GM21717 (cell line): ENCODE measurements around the gene ABHD14A.

Experiments
- ATAC-seq: cut with Tn5 transposase; IDR thresholded peaks from one replicate; pipeline ENCODE4 v1.9.1; 2021; ENCODE audit warnings: mild to moderate bottlenecking, moderate library complexity; ENCODE audit not compliant: unreplicated experiment

ABHD14A gene

DNA sequence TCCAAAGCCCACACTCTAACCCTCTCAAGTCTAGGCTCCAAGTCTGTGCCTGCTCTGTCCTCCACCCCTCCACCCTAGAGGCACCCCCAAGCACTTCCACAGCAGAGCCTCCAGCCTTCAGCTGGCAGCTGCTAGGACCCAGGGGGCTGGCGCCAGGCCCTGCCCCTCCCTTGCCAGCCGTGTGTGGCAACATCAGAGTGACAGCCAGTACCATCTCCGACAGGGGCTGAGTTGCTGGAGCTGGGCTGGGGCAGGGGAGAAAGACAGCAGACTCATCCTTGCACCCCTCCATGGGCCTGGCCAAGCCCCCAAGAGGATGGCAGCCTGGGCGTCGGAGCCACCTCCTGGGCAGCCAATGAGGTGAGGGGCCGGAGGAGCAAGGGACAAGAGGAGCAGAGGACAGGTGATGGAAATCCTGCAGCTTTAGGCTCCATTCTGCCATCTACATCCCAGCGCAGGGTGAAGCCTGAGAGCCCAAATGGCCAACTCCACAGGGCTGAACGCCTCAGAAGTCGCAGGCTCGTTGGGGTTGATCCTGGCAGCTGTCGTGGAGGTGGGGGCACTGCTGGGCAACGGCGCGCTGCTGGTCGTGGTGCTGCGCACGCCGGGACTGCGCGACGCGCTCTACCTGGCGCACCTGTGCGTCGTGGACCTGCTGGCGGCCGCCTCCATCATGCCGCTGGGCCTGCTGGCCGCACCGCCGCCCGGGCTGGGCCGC lies 19.5 kb upstream of the ABHD14A start, which contains the start of gene GPR62:
TSS of gene GPR62 (plus strand) at position 207 of the 718 bp plus-strand sequence. CDS start at position 479, 272 bp downstream.
- ATAC-seq: no peak

DNA sequence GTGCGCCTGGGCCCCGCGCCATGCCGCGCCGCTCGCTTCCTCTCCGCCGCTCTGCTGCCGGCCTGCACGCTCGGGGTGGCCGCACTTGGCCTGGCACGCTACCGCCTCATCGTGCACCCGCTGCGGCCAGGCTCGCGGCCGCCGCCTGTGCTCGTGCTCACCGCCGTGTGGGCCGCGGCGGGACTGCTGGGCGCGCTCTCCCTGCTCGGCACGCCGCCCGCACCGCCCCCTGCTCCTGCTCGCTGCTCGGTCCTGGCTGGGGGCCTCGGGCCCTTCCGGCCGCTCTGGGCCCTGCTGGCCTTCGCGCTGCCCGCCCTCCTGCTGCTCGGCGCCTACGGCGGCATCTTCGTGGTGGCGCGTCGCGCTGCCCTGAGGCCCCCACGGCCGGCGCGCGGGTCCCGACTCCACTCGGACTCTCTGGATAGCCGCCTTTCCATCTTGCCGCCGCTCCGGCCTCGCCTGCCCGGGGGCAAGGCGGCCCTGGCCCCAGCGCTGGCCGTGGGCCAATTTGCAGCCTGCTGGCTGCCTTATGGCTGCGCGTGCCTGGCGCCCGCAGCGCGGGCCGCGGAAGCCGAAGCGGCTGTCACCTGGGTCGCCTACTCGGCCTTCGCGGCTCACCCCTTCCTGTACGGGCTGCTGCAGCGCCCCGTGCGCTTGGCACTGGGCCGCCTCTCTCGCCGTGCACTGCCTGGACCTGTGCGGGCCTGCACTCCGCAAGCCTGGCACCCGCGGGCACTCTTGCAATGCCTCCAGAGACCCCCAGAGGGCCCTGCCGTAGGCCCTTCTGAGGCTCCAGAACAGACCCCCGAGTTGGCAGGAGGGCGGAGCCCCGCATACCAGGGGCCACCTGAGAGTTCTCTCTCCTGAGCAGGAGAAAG lies 18.7 kb upstream of the ABHD14A start:
- no peak for ATAC-seq

GRCh38 chr3:51957520-51958205 lies 17.2 kb upstream of the ABHD14A start:
- ATAC-seq: no peak

GRCh38 chr3:51958603-51959521 lies 16.0 kb upstream of the ABHD14A start:
- ATAC-seq: no peak

DNA sequence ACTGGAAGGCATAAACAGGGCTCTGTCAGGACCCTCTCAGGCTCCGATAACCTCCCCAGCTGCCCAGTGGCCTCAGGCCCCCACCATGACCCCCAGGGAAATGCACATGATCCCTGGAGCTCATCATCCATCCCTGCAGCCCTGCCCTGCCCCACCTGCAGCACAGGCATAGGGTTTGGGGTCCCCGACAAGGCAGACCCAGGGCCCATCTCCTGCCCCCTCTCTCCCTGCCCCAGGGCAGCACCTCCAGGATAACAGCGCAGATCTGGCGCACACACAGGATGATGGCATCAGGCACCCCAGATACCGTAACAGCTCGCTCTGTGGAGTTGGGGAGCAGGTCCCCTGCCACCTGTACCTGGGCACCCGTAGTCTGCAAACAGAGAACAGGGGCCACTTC lies 15.2 kb upstream of the ABHD14A start:
- no peak for ATAC-seq

GRCh38 chr3:51960386-51960785 lies 14.5 kb upstream of the ABHD14A start:
- ATAC-seq: no peak

DNA sequence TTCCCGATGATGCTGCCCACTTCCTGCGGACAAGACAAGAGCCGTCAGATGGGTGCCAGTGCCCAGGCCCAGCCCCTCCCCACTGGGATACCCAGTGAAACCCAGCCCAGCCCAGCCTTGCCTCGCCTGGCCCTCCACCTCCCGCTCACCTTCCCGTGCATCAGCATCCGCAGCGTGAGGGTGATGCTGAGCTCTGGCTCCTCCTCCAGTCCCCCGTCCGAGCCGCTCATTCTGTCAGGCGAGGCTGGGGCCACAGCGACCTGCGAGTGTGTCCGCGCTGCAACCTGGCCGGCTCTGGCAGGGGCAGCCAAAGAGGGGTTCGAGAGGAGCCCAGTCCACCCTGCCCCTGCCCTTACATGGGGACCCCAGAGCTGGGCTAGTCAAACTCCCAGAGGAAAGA lies 13.9 kb upstream of the ABHD14A start:
- no peak for ATAC-seq

GRCh38 chr3:51961602-51962569 lies 13.0 kb upstream of the ABHD14A start:
- ATAC-seq: no peak

DNA sequence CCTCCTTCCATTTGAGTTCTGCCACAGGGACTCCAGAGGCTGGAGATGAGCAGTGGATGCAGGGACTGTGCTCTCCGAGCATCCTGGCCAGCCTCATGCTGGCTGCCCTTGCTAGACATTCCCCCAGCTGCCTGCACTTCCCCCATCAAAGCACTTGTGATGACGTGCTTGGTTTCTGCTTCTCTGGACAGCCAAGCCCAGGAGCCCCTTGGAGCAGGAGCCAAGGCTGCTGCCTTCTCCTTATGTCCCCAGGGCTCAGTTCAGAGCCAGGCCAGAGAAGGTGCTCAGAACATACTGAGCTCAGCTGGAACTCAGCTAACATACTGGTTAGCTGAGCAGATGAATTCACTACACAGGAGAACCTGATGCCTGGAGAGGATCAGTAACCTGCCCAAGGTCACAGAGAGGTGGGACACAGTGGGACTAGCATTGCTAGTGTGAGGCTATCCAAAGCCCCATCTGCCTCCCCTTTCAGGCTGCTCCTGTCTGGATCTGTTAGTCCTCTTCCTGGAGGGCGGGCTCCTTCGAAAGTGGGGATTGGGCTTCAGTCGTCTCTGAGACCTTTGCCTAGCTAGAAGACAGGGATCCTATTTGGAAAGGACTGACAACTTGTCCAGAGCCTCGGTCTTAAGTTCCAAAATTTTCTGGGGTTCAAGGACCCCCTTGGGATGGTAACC lies 11.9 kb upstream of the ABHD14A start:
- ATAC-seq: no peak

- no peak for ATAC-seq
These were observed 10.9 kb upstream of the ABHD14A start for GRCh38 chr3:51963951-51964451.

- no peak for ATAC-seq
These were observed 10.3 kb upstream of the ABHD14A start for GRCh38 chr3:51964521-51964920.

- no peak for ATAC-seq
These were observed 8.8 kb upstream of the ABHD14A start for GRCh38 chr3:51966016-51966415.

- ATAC-seq: no peak
These were observed 8.4 kb upstream of the ABHD14A start for GRCh38 chr3:51966486-51966885.

DNA sequence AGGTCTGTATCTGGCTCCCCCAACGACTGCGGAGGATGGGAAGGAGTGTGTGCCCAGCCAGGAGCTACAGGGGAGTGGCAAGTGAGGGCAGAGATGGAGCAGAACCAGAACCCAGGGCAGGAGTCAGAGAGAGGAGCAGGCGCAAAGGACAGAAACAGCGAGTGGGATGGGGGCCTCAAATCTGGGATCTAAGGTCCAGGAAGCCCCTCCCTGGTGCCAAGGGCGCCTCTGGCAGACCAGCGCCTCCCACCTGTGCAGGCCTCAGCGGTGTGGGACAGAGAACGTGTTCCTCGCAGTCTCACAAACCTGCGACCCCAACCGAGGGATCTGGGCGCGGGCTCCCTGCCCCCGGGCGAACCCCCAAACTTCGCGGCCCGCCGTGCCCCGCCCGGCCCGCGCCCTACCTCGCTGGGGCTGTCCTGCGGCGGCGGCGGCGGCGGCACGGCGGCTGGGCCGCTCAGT lies 7.9 kb upstream of the ABHD14A start:
- ATAC-seq: no peak

GRCh38 chr3:51967384-51968169 lies 7.3 kb upstream of the ABHD14A start, which contains the start of gene PCBP4:
Gene PCBP4 (minus strand): TSS chr3:51967454. CDS start chr3:51961240, 6,214 bp downstream.
- no peak for ATAC-seq

- no peak for ATAC-seq
These were observed 6.6 kb upstream of the ABHD14A start for GRCh38 chr3:51968170-51968775.
